GM23338 (cell line): Measurements from ENCODE around the gene IDE.

ENCODE experiments used
- CREB1 ChIP-seq: fragments of 250-450 bp; sonication (Bioruptor Pico); IDR thresholded peaks from 2 replicates; pipeline ENCODE4 v1.5.0; 2020; ENCODE audit warnings: low read depth, mild to moderate bottlenecking, moderate library complexity
- EZH2 ChIP-seq: fragments of 200-600 bp; sonication (generic); IDR thresholded peaks from one replicate; pipeline ENCODE4 v1.8.0; 2017; ENCODE audit warnings: antibody characterized with exemption, mild to moderate bottlenecking, low read depth; ENCODE audit not compliant: unreplicated experiment
- EZH2phosphoT487 ChIP-seq: fragments of 200-600 bp; sonication (generic); IDR thresholded peaks from one replicate; pipeline ENCODE4 v1.8.1; 2018; ENCODE audit warnings: antibody characterized with exemption; ENCODE audit not compliant: unreplicated experiment
- JUNB ChIP-seq: IDR thresholded peaks from one replicate; pipeline ENCODE4 v1.6.1; 2016; ENCODE audit warnings: antibody characterized with exemption; ENCODE audit not compliant: unreplicated experiment
- NANOG ChIP-seq: IDR thresholded peaks from 2 replicates; pipeline ENCODE4 v1.6.1; 2016; ENCODE audit warnings: antibody characterized with exemption, borderline replicate concordance
- POLR2AphosphoS5 ChIP-seq: IDR thresholded peaks from 2 replicates; pipeline ENCODE4 v1.6.1; 2016; ENCODE audit warnings: antibody characterized with exemption, low read depth
- STAT1 ChIP-seq: IDR thresholded peaks from one replicate; pipeline ENCODE4 v1.6.1; 2016; ENCODE audit warnings: antibody characterized with exemption; ENCODE audit not compliant: unreplicated experiment
- ZNF114 ChIP-seq: fragments of 250-450 bp; sonication (Bioruptor Pico); IDR thresholded peaks from 2 replicates; pipeline ENCODE4 v1.5.0; 2020; ENCODE audit warnings: mild to moderate bottlenecking, moderate library complexity
- ZNF331 ChIP-seq: fragments of 250-450 bp; sonication (Bioruptor Pico); IDR thresholded peaks from 2 replicates; pipeline ENCODE4 v1.5.0; 2020; ENCODE audit warnings: low read depth, mild to moderate bottlenecking, moderate library complexity
- TF ChIP-seq, protein P1 (sequence below), 2 experiments: fragments of 200-600 bp in 1 of 2; sonication (generic) in 1 of 2; conservative IDR thresholded peaks; 2 replicates each; pipeline versions ENCODE4 v1.5.1 to v1.6.1; 2016 to 2017; ENCODE audit warnings: antibody characterized with exemption in 2 of 2, low read depth in 2 of 2, mild to moderate bottlenecking in 2 of 2, moderate library complexity in 1 of 2
- TF ChIP-seq, protein P2 (sequence below): IDR thresholded peaks from 2 replicates; pipeline ENCODE4 v1.6.1; 2016; ENCODE audit warnings: antibody characterized with exemption
- TF ChIP-seq, protein P3 (sequence below): IDR thresholded peaks from one replicate; pipeline ENCODE4 v1.6.1; 2018; ENCODE audit warnings: antibody characterized with exemption; ENCODE audit not compliant: unreplicated experiment
- TF ChIP-seq, protein P4 (sequence below): fragments of 250-450 bp; sonication (Bioruptor Pico); IDR thresholded peaks from 2 replicates; pipeline ENCODE4 v1.5.0; 2020; ENCODE audit warnings: mild to moderate bottlenecking, moderate library complexity

DNA sequence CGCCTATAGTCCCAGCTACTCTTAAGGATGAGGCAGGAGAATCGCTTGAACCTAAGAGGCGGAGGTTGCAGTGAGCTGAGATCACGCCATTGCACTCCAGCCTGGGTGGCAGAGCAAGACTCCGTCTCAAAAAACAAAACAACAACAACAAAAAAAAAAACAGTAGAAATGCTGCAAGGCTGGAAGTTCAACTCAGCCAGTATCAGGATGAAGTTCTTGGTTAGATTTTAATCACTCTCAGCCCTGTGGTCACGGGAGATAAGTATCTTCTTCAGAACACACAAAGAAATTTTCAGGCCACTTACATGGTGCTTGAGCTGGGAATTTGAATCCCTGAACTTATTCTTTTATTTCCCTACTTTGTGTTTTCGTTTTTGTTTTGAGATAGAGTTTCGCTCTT is 162.5 kb downstream of the IDE start:
- TF ChIP-seq, protein P1, sequence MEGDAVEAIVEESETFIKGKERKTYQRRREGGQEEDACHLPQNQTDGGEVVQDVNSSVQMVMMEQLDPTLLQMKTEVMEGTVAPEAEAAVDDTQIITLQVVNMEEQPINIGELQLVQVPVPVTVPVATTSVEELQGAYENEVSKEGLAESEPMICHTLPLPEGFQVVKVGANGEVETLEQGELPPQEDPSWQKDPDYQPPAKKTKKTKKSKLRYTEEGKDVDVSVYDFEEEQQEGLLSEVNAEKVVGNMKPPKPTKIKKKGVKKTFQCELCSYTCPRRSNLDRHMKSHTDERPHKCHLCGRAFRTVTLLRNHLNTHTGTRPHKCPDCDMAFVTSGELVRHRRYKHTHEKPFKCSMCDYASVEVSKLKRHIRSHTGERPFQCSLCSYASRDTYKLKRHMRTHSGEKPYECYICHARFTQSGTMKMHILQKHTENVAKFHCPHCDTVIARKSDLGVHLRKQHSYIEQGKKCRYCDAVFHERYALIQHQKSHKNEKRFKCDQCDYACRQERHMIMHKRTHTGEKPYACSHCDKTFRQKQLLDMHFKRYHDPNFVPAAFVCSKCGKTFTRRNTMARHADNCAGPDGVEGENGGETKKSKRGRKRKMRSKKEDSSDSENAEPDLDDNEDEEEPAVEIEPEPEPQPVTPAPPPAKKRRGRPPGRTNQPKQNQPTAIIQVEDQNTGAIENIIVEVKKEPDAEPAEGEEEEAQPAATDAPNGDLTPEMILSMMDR (conservative IDR thresholded peaks at IDR 0.05; ENCODE audit: low read depth in 2 of 2): no peak
- no peak for TF ChIP-seq CREB1 (CRISPR knock-in tag)
- no peak for TF ChIP-seq POLR2AphosphoS5
- TF ChIP-seq EZH2: no peak
- no peak for TF ChIP-seq EZH2phosphoT487
- TF ChIP-seq, protein P2, sequence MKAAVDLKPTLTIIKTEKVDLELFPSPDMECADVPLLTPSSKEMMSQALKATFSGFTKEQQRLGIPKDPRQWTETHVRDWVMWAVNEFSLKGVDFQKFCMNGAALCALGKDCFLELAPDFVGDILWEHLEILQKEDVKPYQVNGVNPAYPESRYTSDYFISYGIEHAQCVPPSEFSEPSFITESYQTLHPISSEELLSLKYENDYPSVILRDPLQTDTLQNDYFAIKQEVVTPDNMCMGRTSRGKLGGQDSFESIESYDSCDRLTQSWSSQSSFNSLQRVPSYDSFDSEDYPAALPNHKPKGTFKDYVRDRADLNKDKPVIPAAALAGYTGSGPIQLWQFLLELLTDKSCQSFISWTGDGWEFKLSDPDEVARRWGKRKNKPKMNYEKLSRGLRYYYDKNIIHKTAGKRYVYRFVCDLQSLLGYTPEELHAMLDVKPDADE: no peak
- no peak for TF ChIP-seq JUNB
- TF ChIP-seq STAT1: no peak
- TF ChIP-seq, protein P3, sequence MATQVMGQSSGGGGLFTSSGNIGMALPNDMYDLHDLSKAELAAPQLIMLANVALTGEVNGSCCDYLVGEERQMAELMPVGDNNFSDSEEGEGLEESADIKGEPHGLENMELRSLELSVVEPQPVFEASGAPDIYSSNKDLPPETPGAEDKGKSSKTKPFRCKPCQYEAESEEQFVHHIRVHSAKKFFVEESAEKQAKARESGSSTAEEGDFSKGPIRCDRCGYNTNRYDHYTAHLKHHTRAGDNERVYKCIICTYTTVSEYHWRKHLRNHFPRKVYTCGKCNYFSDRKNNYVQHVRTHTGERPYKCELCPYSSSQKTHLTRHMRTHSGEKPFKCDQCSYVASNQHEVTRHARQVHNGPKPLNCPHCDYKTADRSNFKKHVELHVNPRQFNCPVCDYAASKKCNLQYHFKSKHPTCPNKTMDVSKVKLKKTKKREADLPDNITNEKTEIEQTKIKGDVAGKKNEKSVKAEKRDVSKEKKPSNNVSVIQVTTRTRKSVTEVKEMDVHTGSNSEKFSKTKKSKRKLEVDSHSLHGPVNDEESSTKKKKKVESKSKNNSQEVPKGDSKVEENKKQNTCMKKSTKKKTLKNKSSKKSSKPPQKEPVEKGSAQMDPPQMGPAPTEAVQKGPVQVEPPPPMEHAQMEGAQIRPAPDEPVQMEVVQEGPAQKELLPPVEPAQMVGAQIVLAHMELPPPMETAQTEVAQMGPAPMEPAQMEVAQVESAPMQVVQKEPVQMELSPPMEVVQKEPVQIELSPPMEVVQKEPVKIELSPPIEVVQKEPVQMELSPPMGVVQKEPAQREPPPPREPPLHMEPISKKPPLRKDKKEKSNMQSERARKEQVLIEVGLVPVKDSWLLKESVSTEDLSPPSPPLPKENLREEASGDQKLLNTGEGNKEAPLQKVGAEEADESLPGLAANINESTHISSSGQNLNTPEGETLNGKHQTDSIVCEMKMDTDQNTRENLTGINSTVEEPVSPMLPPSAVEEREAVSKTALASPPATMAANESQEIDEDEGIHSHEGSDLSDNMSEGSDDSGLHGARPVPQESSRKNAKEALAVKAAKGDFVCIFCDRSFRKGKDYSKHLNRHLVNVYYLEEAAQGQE: no peak
- no peak for TF ChIP-seq ZNF331 (CRISPR knock-in tag)
- no peak for TF ChIP-seq NANOG
- TF ChIP-seq, protein P4, sequence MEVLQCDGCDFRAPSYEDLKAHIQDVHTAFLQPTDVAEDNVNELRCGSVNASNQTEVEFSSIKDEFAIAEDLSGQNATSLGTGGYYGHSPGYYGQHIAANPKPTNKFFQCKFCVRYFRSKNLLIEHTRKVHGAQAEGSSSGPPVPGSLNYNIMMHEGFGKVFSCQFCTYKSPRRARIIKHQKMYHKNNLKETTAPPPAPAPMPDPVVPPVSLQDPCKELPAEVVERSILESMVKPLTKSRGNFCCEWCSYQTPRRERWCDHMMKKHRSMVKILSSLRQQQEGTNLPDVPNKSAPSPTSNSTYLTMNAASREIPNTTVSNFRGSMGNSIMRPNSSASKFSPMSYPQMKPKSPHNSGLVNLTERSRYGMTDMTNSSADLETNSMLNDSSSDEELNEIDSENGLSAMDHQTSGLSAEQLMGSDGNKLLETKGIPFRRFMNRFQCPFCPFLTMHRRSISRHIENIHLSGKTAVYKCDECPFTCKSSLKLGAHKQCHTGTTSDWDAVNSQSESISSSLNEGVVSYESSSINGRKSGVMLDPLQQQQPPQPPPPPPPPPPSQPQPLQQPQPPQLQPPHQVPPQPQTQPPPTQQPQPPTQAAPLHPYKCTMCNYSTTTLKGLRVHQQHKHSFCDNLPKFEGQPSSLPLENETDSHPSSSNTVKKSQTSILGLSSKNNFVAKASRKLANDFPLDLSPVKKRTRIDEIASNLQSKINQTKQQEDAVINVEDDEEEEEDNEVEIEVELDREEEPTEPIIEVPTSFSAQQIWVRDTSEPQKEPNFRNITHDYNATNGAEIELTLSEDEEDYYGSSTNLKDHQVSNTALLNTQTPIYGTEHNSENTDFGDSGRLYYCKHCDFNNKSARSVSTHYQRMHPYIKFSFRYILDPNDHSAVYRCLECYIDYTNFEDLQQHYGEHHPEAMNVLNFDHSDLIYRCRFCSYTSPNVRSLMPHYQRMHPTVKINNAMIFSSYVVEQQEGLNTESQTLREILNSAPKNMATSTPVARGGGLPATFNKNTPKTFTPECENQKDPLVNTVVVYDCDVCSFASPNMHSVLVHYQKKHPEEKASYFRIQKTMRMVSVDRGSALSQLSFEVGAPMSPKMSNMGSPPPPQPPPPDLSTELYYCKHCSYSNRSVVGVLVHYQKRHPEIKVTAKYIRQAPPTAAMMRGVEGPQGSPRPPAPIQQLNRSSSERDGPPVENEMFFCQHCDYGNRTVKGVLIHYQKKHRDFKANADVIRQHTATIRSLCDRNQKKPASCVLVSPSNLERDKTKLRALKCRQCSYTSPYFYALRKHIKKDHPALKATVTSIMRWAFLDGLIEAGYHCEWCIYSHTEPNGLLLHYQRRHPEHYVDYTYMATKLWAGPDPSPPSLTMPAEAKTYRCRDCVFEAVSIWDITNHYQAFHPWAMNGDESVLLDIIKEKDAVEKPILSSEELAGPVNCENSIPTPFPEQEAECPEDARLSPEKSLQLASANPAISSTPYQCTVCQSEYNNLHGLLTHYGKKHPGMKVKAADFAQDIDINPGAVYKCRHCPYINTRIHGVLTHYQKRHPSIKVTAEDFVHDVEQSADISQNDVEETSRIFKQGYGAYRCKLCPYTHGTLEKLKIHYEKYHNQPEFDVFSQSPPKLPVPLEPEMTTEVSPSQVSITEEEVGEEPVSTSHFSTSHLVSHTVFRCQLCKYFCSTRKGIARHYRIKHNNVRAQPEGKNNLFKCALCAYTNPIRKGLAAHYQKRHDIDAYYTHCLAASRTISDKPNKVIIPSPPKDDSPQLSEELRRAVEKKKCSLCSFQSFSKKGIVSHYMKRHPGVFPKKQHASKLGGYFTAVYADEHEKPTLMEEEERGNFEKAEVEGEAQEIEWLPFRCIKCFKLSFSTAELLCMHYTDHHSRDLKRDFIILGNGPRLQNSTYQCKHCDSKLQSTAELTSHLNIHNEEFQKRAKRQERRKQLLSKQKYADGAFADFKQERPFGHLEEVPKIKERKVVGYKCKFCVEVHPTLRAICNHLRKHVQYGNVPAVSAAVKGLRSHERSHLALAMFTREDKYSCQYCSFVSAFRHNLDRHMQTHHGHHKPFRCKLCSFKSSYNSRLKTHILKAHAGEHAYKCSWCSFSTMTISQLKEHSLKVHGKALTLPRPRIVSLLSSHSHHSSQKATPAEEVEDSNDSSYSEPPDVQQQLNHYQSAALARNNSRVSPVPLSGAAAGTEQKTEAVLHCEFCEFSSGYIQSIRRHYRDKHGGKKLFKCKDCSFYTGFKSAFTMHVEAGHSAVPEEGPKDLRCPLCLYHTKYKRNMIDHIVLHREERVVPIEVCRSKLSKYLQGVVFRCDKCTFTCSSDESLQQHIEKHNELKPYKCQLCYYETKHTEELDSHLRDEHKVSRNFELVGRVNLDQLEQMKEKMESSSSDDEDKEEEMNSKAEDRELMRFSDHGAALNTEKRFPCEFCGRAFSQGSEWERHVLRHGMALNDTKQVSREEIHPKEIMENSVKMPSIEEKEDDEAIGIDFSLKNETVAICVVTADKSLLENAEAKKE (CRISPR knock-in tag): no peak
- no peak for TF ChIP-seq ZNF114 (CRISPR knock-in tag)
